ENCODE data around the gene CLDN4.
"Not testable (repeated sequence)": the region's sequence is repeated elsewhere in the genome, so short reads cannot be mapped to it uniquely, and the experiment has no call there.

CLDN4 gene

DNA sequence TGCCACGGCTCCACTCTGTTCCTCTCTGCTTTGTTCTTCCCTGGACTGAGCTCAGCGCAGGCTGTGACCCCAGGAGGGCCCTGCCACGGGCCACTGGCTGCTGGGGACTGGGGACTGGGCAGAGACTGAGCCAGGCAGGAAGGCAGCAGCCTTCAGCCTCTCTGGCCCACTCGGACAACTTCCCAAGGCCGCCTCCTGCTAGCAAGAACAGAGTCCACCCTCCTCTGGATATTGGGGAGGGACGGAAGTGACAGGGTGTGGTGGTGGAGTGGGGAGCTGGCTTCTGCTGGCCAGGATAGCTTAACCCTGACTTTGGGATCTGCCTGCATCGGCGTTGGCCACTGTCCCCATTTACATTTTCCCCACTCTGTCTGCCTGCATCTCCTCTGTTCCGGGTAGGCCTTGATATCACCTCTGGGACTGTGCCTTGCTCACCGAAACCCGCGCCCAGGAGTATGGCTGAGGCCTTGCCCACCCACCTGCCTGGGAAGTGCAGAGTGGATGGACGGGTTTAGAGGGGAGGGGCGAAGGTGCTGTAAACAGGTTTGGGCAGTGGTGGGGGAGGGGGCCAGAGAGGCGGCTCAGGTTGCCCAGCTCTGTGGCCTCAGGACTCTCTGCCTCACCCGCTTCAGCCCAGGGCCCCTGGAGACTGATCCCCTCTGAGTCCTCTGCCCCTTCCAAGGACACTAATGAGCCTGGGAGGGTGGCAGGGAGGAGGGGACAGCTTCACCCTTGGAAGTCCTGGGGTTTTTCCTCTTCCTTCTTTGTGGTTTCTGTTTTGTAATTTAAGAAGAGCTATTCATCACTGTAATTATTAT is 1.2 kb downstream of the CLDN4 start:
- TF ChIP-seq, protein P1, sequence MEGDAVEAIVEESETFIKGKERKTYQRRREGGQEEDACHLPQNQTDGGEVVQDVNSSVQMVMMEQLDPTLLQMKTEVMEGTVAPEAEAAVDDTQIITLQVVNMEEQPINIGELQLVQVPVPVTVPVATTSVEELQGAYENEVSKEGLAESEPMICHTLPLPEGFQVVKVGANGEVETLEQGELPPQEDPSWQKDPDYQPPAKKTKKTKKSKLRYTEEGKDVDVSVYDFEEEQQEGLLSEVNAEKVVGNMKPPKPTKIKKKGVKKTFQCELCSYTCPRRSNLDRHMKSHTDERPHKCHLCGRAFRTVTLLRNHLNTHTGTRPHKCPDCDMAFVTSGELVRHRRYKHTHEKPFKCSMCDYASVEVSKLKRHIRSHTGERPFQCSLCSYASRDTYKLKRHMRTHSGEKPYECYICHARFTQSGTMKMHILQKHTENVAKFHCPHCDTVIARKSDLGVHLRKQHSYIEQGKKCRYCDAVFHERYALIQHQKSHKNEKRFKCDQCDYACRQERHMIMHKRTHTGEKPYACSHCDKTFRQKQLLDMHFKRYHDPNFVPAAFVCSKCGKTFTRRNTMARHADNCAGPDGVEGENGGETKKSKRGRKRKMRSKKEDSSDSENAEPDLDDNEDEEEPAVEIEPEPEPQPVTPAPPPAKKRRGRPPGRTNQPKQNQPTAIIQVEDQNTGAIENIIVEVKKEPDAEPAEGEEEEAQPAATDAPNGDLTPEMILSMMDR (IDR thresholded peaks at IDR 0.05) = no peak
- Histone ChIP-seq H3K27me3 (peaks cover 34% of the 10 kb centered on the region), H3K4me1 (ENCODE audit: control insufficient read depth in 1 of 2, insufficient read depth in 1 of 2, low read depth in 1 of 2, low read length in 1 of 2) (peaks cover 8 to 10% of the 10 kb centered on the region in 2 experiments), H3K9me3 (no peaks in the 10 kb centered on the region), H3K27ac (no peak overlapping the region), H3K4me3 (ENCODE audit: low read depth in 1 of 2, low read length in 1 of 2) (no peak overlapping the region), H3K36me3 (no peaks in the 10 kb centered on the region)

GRCh38 chr7:73832806-73833205 is 2.0 kb downstream of the CLDN4 start:
- Histone ChIP-seq H3K27me3 (peaks cover 29% of the 10 kb centered on the region), H3K9me3 (no peaks in the 10 kb centered on the region), H3K27ac (no peak overlapping the region), H3K4me1 (ENCODE audit: control insufficient read depth in 1 of 2, insufficient read depth in 1 of 2, low read depth in 1 of 2, low read length in 1 of 2) (peaks cover under 1 to 4% of the 10 kb centered on the region in 2 experiments), H3K36me3 (no peaks in the 10 kb centered on the region), H3K4me3 (ENCODE audit: low read depth in 1 of 2, low read length in 1 of 2) (no peak overlapping the region)
- TF ChIP-seq, protein P1 (IDR thresholded peaks at IDR 0.05) = no peak

DNA sequence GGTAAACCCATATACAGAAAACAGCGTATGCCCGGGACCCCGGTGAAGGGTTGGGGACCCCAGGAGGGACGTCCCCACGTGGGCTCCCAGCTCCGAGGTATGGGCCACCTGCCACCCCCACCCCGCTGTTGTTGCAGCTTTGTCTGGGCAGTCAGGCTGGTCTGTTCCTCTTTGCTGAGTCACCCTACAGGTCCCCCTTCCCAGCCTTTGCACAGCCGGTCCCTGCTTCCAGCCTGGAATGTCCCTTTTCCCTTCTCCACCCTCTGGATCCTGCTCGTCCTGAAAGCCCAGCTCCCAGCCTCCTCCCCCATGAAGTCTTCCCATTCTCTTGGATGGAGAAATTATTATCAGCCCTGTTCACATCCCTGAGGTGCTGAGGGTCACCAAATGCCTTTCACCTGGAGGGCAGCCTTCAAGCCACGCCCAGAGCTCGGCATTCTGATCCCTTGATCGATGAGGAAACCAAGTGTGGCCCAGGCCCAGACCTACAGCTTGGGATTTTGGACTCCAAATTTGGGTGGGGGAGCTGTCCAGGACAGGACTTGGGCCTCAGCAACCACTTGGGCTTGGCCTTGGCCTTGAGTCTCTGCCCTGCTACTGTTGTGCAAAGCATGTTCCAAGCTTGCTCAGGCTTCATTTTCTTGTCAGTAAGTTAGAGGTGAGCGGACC is 2.6 kb downstream of the CLDN4 start:
- Histone ChIP-seq H3K9me3 (no peaks in the 10 kb centered on the region), H3K27ac (no peak overlapping the region), H3K4me3 (ENCODE audit: low read depth in 1 of 2, low read length in 1 of 2) (no peak overlapping the region), H3K4me1 (ENCODE audit: control insufficient read depth in 1 of 2, insufficient read depth in 1 of 2, low read depth in 1 of 2, low read length in 1 of 2) (no peaks in the 10 kb centered on the region), H3K27me3 (peaks cover 29% of the 10 kb centered on the region), H3K36me3 (no peaks in the 10 kb centered on the region)
- TF ChIP-seq, protein P1 (IDR thresholded peaks at IDR 0.05) = no peak

DNA sequence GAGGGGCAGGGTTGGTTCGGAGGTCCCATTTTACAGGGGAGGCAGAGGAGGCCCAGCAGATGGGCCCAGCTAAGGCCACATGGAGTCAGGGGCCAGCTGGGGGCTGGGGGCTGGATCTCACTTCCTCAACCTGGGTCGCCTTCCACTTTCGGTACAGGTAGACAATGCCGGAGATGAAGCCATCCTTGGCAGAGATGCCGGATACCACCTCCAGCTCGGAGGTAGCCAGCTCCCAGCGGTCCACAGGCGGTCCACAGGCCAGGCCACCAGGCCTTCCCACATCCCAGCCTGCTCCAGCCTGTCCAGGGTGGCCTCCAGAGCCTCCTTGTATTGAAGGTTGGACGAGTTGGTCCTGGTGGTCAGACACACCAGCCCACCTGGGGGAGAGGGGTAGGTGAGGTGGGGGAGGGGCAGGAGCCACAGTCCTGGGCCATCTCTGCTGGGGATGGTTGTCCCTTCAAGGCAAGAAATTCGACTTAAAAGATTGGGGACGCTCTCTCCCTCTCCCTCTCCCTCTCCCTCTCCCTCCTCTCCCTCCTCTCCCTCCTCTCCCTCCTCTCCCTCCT is 3.9 kb downstream of the CLDN4 start:
- Histone ChIP-seq H3K4me3 (ENCODE audit: low read depth in 1 of 2, low read length in 1 of 2) (no peak overlapping the region), H3K27ac (no peak overlapping the region), H3K9me3 (no peaks in the 10 kb centered on the region), H3K27me3 (peaks cover 17% of the 10 kb centered on the region), H3K4me1 (ENCODE audit: control insufficient read depth in 1 of 2, insufficient read depth in 1 of 2, low read depth in 1 of 2, low read length in 1 of 2) (no peaks in the 10 kb centered on the region), H3K36me3 (no peaks in the 10 kb centered on the region)
- TF ChIP-seq, protein P1 (IDR thresholded peaks at IDR 0.05) = no peak

- peaks cover 21% of the 10 kb centered on the region for H3K27me3 ChIP-seq
- not testable (repeated sequence) for H3K4me1 ChIP-seq (ENCODE audit: control insufficient read depth in 1 of 2, insufficient read depth in 1 of 2, low read depth in 1 of 2, low read length in 1 of 2); H3K9me3 ChIP-seq; H3K27ac ChIP-seq; H3K36me3 ChIP-seq; H3K4me3 ChIP-seq (ENCODE audit: low read depth in 1 of 2, low read length in 1 of 2)
Observed at GRCh38 chr7:73837167-73837566, 6.4 kb downstream of the CLDN4 start.

- H3K4me3 ChIP-seq (ENCODE audit: low read depth in 1 of 2, low read length in 1 of 2) = no peak overlapping the region
- peaks cover 36% of the 10 kb centered on the region for H3K27me3 ChIP-seq
- TF ChIP-seq, protein P1 (IDR thresholded peaks at IDR 0.05) = no peak
- H3K4me1 ChIP-seq (ENCODE audit: control insufficient read depth in 1 of 2, insufficient read depth in 1 of 2, low read depth in 1 of 2, low read length in 1 of 2) = peaks cover 4 to 8% of the 10 kb centered on the region in 2 experiments
- no peaks in the 10 kb centered on the region for H3K36me3 ChIP-seq
- H3K9me3 ChIP-seq = no peaks in the 10 kb centered on the region
- H3K27ac ChIP-seq = no peak overlapping the region
Observed at GRCh38 chr7:73838642-73839041, 7.8 kb downstream of the CLDN4 start.

Data from neutrophil (primary cell).